Trophoblast cell (in vitro differentiated cells and primary cell): Measurements from ENCODE around the gene ANKRD6.

Experiments
- DNase-seq, 2 donors: peaks; one replicate each; pipeline ENCODE4 v3.0.0-alpha.2; 2016
- H2AFZ ChIP-seq: 2 replicates; pipeline ENCODE4 v1.6.1; 2013; ENCODE audit warnings: low read length, moderate library complexity, mild to moderate bottlenecking; ENCODE audit not compliant: insufficient read depth, poor library complexity
- H2AK5ac ChIP-seq: 2 replicates; pipeline ENCODE4 v1.6.1; 2013; ENCODE audit warnings: mild to moderate bottlenecking, low read length
- H2BK120ac ChIP-seq: 2 replicates; pipeline ENCODE4 v1.6.1; 2013; ENCODE audit warnings: low read length, mild to moderate bottlenecking, moderate library complexity; ENCODE audit not compliant: insufficient read depth, poor library complexity
- H2BK12ac ChIP-seq: 2 replicates; pipeline ENCODE4 v1.6.1; 2013; ENCODE audit warnings: mild to moderate bottlenecking, low read length, moderate library complexity
- H2BK5ac ChIP-seq: 2 replicates; pipeline ENCODE4 v1.6.1; 2013; ENCODE audit warnings: low read length, low read depth, moderate library complexity, mild to moderate bottlenecking; ENCODE audit not compliant: poor library complexity
- H3K14ac ChIP-seq: 2 replicates; pipeline ENCODE4 v1.6.1; 2013; ENCODE audit warnings: mild to moderate bottlenecking, low read length
- H3K18ac ChIP-seq: 2 replicates; pipeline ENCODE4 v1.6.1; 2013; ENCODE audit warnings: mild to moderate bottlenecking, low read length
- H3K23ac ChIP-seq: 2 replicates; pipeline ENCODE4 v1.6.1; 2013; ENCODE audit warnings: low read length
- H3K27ac ChIP-seq: 2 replicates; pipeline ENCODE4 v1.5.1; 2013; ENCODE audit warnings: low read depth, mild to moderate bottlenecking, inconsistent platforms, low read length, moderate library complexity
- H3K27me3 ChIP-seq: 2 replicates; pipeline ENCODE4 v1.6.1; 2013; ENCODE audit warnings: inconsistent platforms, mild to moderate bottlenecking, low read length, moderate library complexity; ENCODE audit not compliant: insufficient read depth
- H3K36me3 ChIP-seq, 2 experiments: 1 replicate in 1 of 2; 2 replicates in 1 of 2; pipeline ENCODE4 v1.6.1; 2013; ENCODE audit warnings: low read length in 2 of 2, mild to moderate bottlenecking in 2 of 2, moderate library complexity in 1 of 2; ENCODE audit not compliant: insufficient read depth in 2 of 2, control insufficient read depth in 1 of 2
- H3K4ac ChIP-seq: 2 replicates; pipeline ENCODE4 v1.6.1; 2013; ENCODE audit warnings: low read depth, mild to moderate bottlenecking, low read length, moderate library complexity
- H3K4me1 ChIP-seq, 2 experiments: 1 replicate in 1 of 2; 2 replicates in 1 of 2; pipeline ENCODE4 v1.6.1; 2013; ENCODE audit warnings: low read length in 2 of 2, mild to moderate bottlenecking in 2 of 2, moderate library complexity in 1 of 2; ENCODE audit not compliant: insufficient read depth in 2 of 2, control insufficient read depth in 1 of 2
- H3K4me2 ChIP-seq: 2 replicates; pipeline ENCODE4 v1.6.1; 2013; ENCODE audit warnings: inconsistent platforms, mild to moderate bottlenecking, low read length, moderate library complexity
- H3K4me3 ChIP-seq: 2 replicates; pipeline ENCODE4 v1.5.1; 2013; ENCODE audit warnings: mild to moderate bottlenecking, low read depth, low read length, inconsistent platforms
- H3K79me1 ChIP-seq: one replicate; pipeline ENCODE4 v1.6.1; 2013; ENCODE audit warnings: low read length
- H3K79me2 ChIP-seq: 2 replicates; pipeline ENCODE4 v1.6.1; 2013; ENCODE audit warnings: low read length, mild to moderate bottlenecking; ENCODE audit not compliant: control insufficient read depth, insufficient read depth, poor library complexity
- H3K9ac ChIP-seq: 2 replicates; pipeline ENCODE4 v1.6.1; 2013; ENCODE audit warnings: mild to moderate bottlenecking, low read length
- H3K9me3 ChIP-seq: 2 replicates; pipeline ENCODE4 v1.6.1; 2013; ENCODE audit warnings: low read depth, mild to moderate bottlenecking, control low read depth, inconsistent platforms, low read length; ENCODE audit not compliant: insufficient read depth
- H4K12ac ChIP-seq: 2 replicates; pipeline ENCODE4 v1.6.1; 2013; ENCODE audit warnings: low read depth, mild to moderate bottlenecking, low read length, moderate library complexity
- H4K8ac ChIP-seq: 2 replicates; pipeline ENCODE4 v1.6.1; 2013; ENCODE audit warnings: low read depth, mild to moderate bottlenecking, low read length, moderate library complexity
- H4K91ac ChIP-seq: one replicate; pipeline ENCODE4 v1.6.1; 2013; ENCODE audit warnings: low read depth, mild to moderate bottlenecking, low read length, moderate library complexity
- WGBS: extraction: QIAGEN DNeasy Blood & Tissue Kit; methylation state at CpG from one replicate; pipeline ENCODE4 v1.1.7; 2013; ENCODE audit warnings: missing lambda C conversion rate; ENCODE audit not compliant: insufficient read length, insufficient coverage; ENCODE audit errors: extremely low coverage; 5-methylcytosine and 5-hydroxymethylcytosine counted together

The ANKRD6 gene

DNA sequence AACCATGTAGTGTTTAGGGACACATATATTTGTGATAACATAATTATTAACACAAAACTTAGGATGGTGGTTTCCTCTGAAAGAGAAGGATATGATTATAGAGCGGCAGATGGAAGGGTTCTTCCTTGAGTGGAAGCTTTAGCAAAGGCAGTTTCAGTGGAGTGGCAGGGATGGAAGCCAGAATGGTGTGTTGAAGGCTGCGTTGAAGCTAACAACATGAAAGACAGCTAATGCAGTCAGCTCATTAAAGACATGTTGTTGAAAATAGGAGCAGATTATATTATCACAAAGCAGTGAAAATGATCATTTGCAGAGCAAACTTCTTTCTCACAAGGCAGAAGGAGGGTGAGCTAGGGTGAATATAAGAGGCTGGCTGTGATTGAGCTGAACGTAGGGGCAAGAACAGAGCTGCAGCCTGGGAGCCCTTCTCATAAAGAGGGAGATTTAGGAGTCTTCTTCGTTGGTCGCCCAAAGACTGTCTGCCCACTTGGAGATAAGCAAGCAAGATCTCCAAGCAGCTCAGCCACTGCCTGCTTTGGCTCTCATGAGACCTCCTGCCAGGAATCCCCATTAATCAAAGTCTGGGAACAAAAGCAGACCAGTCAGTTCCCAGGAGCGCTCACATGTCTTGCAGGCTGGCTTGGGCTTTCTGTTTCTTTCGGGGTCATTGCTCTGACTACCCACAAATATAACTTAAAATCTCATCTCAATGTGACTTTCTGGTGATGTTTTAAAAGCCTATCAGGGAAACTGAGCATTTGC, 2.6 kb upstream of the ANKRD6 start:
- Histone ChIP-seq H4K91ac (no peak overlapping the region), H2AK5ac (no peak overlapping the region), H3K18ac (no peak overlapping the region), H3K4me2 (no peak overlapping the region), H4K12ac (no peak overlapping the region), H3K9ac (no peak overlapping the region), H3K23ac (no peak overlapping the region), H3K79me2 (peaks cover 7% of the 10 kb centered on the region), H3K4ac (no peak overlapping the region), H2BK120ac (no peak overlapping the region), H3K79me1 (peaks cover 7% of the 10 kb centered on the region), H2BK12ac (no peak overlapping the region), H3K14ac (no peak overlapping the region), H3K4me1 (peaks cover 3 to 5% of the 10 kb centered on the region in 2 experiments), H3K36me3 (no peaks in the 10 kb centered on the region), H2BK5ac (no peak overlapping the region), H3K27ac (no peak overlapping the region), H2AFZ (no peak overlapping the region), H3K4me3 (no peak overlapping the region), H3K9me3 (no peaks in the 10 kb centered on the region), H4K8ac (no peak overlapping the region), H3K27me3 (no peaks in the 10 kb centered on the region)
- DNase-seq: no peak
- WGBS: no CpG with 5 or more reads among the region's 7 CpGs

DNA sequence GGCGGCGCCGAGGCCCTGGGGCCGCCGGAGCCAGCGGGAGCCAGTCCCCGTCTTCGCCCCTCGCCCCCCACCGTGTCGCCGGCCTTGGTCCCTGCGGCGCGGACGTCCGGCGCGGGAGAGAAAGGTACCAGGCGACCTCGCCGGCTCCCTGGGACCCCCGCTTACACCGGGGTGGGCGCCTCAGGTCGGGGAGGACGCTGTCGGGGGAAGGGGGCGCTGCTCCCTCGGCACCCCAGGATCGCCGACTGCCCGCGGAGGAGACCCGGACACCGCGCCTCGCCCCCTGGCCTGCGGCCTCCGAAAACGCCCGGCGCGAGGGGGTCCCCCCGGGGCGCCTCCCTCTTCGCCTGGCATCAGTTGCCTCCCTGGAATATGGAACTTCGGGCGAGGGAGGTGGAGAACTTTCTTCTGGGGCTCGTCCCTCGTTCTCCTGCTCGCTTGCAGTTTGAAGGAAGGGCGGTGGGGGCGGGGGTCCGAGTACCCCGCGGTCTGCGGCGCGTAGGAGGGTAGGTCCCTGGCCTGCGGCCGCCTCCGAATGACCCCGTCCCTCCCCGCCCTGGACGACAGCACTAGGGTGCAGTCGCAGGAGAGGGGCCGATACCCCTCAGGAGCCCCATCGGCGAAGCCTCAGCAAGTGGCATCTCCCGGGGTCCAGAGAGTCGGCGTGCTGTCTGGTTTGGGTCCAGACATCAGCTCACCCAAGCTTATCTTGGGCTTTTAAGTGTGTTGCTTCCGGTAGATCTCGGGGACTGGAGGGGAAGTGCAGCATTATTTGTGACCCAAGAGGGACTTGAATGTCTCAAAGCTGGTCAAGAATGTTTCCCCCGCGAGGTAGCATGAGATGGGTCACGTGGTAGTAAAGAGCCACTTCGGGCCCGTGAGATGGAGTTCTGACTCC, 549 bp downstream of the ANKRD6 start:
- Histone ChIP-seq H4K12ac (peak overlapping the region; percentile 87), H3K4me3 (peak overlapping the region; percentile 79), H3K79me1 (peaks cover 7% of the 10 kb centered on the region), H3K27me3 (no peaks in the 10 kb centered on the region), H3K4ac (peak overlapping the region; percentile 83), H3K9me3 (no peaks in the 10 kb centered on the region), H3K79me2 (peaks cover 7% of the 10 kb centered on the region), H4K8ac (peak overlapping the region; percentile 99), H3K9ac (peak overlapping the region; percentile 64), H2BK12ac (peak overlapping the region; percentile 90), H2BK120ac (peak overlapping the region; percentile 93), H3K23ac (no peak overlapping the region), H3K4me2 (peak overlapping the region; percentile 72), H4K91ac (peak overlapping the region; percentile 98), H2AFZ (peak overlapping the region; percentile 98), H3K14ac (peak overlapping the region; percentile 95), H3K36me3 (no peaks in the 10 kb centered on the region), H2AK5ac (peak overlapping the region; percentile 56), H3K18ac (peak overlapping the region; percentile 100), H3K27ac (no peak overlapping the region), H3K4me1 (peaks cover 3 to 5% of the 10 kb centered on the region in 2 experiments), H2BK5ac (peak overlapping the region; percentile 91)
- peak; percentile 19 to 63 for DNase-seq
- WGBS: no CpG with 5 or more reads among the region's 80 CpGs

- DNase-seq: no peak
- Histone ChIP-seq H3K4me1 (peaks cover 3 to 5% of the 10 kb centered on the region in 2 experiments), H3K4ac (no peak overlapping the region), H4K8ac (no peak overlapping the region), H3K27me3 (no peaks in the 10 kb centered on the region), H2BK12ac (no peak overlapping the region), H3K79me1 (peaks cover 7% of the 10 kb centered on the region), H2BK120ac (no peak overlapping the region), H3K4me2 (peak overlapping the region; percentile 72), H2AFZ (no peak overlapping the region), H3K18ac (no peak overlapping the region), H3K36me3 (peaks cover 0 to 1% of the 10 kb centered on the region in 2 experiments), H3K4me3 (peak overlapping the region; percentile 79), H4K91ac (no peak overlapping the region), H2BK5ac (no peak overlapping the region), H3K9ac (no peak overlapping the region), H3K14ac (no peak overlapping the region), H3K79me2 (peaks cover 7% of the 10 kb centered on the region), H2AK5ac (no peak overlapping the region), H3K9me3 (no peaks in the 10 kb centered on the region), H4K12ac (no peak overlapping the region), H3K27ac (no peak overlapping the region), H3K23ac (no peak overlapping the region)
- WGBS: no CpG with 5 or more reads among the region's 3 CpGs
Observed at GRCh38 chr6:89434150-89434499, 1.2 kb downstream of the ANKRD6 start.

GRCh38 chr6:89434954-89435353, 2.0 kb downstream of the ANKRD6 start:
- Histone ChIP-seq H2AFZ (no peak overlapping the region), H4K12ac (no peak overlapping the region), H3K4me2 (no peak overlapping the region), H3K27ac (no peak overlapping the region), H2BK12ac (no peak overlapping the region), H4K91ac (no peak overlapping the region), H3K23ac (no peak overlapping the region), H3K14ac (no peak overlapping the region), H3K4ac (no peak overlapping the region), H3K18ac (no peak overlapping the region), H2AK5ac (no peak overlapping the region), H2BK5ac (no peak overlapping the region), H2BK120ac (no peak overlapping the region), H4K8ac (no peak overlapping the region), H3K9ac (no peak overlapping the region), H3K27me3 (no peaks in the 10 kb centered on the region), H3K79me2 (peaks cover 7% of the 10 kb centered on the region), H3K36me3 (peaks cover 0 to 1% of the 10 kb centered on the region in 2 experiments), H3K4me3 (no peak overlapping the region), H3K9me3 (no peaks in the 10 kb centered on the region), H3K4me1 (peaks cover 3 to 5% of the 10 kb centered on the region in 2 experiments), H3K79me1 (peaks cover 7% of the 10 kb centered on the region)
- no CpG with 5 or more reads among the region's 4 CpGs for WGBS
- DNase-seq: no peak
